Stimulated activated CD4-positive, alpha-beta T cell treated with anti-CD3 and anti-CD28 coated beads, Interleukin-1b, Interleukin-23, amount 100 ng/mL, for 24 hours (primary cell): Measurements from ENCODE around the gene SLC5A11.
"Not testable (repeated sequence)": the region's sequence is repeated elsewhere in the genome, so short reads cannot be mapped to it uniquely, and the experiment has no call there.

Experiments used
- DNase-seq, 4 experiments: peaks; one replicate each; pipeline ENCODE4 v3.0.0-alpha.2; 2020; ENCODE audit warnings: low read depth in 4 of 4, low spot score in 1 of 4

The SLC5A11 gene

GRCh38 chr16:24834459-24835335 lies 11.1 kb upstream of the SLC5A11 start:
- no peak for DNase-seq

- DNase-seq = no peak
Observed at GRCh38 chr16:24836836-24837235, 8.9 kb upstream of the SLC5A11 start.

DNA sequence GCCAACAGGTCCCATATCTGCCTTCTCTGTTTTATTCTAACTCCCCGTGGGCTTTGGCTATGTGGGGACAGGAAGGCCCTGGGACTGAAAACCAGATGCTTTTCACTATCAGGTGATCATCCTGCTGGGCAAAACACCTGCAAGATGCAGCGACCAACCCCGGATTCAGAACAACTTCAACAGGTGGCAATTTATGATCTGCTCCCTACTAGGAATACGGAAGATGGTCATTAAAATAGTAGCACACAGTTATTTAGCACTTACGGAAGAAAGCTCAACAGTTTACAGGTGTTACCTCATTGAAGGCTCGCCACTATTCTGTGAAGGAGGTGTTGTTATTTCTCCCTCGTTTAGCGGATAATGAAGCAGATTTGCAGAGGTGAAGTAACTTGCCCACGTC lies 7.8 kb upstream of the SLC5A11 start:
- no peak for DNase-seq

- no peak for DNase-seq
Observed at GRCh38 chr16:24838554-24839266, 7.1 kb upstream of the SLC5A11 start.

DNA sequence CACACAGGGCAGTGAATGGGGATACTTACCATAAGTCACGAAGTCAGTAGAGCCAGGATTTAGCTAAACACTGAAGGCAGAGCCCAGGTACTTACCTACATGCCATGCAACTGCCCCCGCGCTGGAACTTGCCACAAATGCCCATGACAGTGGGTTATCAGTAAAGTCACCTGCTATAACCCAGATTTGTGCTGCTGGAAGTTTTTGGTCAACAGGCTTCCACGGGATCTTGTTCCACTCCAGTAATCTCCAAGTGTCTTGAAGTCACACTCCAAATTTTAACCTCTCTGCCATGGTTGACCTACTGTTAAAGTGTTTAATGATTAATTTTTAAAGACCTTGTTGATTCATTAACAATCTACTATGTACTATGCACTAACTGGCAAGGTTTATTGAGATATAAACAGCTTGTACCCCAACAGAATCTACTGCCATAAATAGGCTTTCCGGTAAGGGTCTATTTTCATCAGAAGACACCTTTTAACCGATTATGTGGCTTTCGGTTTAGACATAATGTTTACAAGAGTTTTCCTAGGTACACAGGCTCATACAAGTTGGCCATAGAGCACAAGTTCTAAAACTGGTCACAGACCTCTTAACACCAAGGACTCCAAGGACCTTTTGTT lies 6.3 kb upstream of the SLC5A11 start:
- no peak for DNase-seq

DNA sequence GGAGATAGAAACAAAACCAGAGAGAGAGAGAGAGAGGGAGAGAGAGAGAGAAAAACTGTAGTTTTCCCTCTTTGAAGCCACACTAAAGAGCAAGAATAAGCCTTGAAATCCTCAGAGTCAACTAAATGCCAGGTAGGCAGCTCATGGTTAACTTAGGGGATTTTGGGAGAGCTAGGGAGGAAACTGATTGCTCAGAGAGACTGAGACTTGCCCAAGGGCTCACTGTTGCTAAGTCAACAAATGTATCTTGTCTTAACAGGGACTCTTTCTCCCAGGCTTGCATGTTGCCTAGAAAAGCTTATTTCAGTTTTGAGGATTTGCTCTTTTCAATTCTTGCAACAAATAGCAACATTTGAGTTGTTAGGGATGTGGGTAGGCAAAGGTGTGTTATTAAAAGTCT lies 4.5 kb upstream of the SLC5A11 start:
- no peak for DNase-seq

GRCh38 chr16:24844101-24845030 lies 1.4 kb upstream of the SLC5A11 start:
- DNase-seq = no peak

DNA sequence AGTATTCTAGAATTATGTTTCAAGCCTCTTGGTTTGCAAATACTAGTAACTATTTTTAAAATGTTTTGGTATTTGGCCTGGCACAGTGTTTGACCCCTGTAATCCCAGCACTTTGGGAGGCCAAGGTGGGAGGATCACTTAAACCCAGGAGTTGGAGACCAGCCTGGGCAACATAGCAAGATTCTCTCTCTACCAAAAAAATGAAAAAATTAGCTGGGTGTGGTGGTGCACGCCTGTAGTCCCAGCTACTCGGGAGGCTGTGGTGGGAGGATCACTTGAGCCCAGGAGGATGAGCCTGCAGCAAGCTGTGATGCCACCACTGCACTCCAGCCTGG lies 765 bp upstream of the SLC5A11 start:
- DNase-seq = not testable (repeated sequence)

DNA sequence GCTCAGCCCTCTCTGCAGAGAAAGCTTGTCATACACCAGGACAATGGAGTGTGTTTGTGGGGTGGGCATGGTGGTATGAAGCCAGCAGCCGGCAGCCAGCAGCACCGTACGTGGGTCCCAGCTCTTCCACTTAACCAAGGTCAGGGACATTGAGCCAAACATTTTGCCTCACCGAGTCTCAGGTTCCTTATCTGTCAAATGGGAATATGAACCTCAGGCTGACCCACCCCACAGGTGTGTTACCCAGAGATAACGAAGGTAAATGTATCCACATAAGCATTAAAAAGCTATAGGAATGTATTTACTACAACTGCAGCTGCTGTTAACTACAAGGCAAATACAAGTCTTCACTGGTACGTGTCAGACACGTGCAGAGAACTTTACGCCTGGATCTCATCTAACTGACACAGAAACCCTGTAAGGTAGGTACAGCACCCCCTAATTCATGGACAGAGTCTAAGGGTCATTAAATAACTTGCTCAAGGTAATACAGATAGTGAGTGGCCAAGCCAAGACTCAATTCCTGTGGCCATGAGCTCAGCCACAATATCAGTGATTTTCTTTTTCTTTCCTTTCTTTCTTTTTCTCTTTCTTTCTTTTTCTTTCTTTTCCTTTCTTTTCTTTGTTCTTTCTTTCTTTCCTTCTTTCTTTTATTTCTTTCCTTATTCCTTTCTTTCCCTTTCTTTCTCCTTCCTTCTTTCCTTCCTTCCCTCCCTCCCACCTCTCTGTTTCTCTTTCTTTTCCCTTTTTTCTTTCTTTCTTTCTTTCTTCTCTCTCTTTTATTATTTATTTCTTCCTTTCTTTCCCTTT lies 990 bp downstream of the SLC5A11 start:
- DNase-seq = no peak

GRCh38 chr16:24847358-24847664 lies 1.5 kb downstream of the SLC5A11 start:
- no peak for DNase-seq

DNA sequence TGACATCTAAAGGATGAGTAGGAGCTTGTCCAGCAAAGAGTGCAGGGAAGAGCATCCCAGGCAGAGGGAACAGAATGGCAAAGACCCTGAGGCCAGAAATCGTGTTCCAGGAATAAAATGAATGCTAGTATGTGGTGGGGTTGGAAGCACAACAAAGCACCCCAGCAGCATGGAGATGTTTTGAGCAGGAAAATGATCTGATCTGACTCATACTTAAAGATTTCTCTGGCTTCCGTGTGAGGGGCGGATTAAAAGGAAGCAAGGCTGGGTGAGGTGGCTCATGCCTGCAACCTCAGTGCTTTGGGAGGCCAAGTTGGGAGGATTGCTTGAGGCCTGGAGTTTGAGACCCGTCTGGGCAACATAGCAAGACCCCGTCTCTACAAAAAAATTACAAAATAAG lies 2.3 kb downstream of the SLC5A11 start:
- DNase-seq = no peak

DNA sequence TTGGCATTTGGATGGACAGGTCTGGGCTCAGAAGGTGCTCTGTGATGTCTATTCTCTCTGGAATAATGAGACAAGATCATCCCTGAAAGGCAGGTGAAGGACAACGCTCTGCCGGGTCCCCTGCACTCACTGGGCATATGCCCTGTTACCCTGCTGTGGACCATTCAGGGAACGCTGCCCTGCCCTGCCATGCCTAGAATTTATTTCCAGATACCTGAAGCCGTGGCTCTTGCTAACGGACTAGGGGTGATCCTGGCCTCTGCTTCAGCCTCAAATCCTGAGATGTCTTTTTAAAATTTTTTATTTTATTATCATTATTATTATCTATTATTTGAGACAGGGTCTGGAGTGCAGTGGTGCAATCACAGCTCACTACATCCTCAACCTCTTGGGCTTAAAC lies 3.9 kb downstream of the SLC5A11 start:
- no peak for DNase-seq

DNA sequence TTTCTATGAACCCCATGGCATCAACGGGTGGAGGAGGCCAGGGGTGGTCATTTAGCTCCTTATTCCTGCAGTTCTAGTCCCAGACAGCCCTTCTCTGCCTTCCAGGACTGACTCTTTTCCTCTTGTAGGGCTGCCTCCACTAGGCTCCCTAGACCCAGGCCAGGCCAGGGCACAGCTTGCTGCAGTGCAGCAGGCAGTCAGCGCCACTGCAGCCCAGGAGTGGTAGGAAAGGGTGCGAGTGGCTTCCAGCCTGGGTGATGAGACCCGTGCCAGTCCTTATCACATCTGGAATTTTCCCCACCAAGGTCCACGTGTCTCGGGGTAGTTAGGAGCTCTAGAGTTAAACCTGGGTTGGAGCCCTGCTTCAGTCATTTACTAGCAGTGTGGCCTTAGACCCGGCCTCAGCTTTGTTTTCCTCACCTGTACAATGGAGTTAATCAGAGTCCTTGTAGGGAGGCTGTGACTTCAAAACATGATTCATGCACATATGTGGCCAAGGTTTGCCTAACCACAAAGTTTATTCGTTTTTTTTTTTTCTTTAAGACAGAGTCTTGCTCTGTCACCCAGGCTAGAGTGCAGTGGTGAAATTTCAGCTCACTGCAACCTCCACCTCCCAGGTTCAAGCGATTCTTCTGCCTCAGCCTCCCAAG lies 4.7 kb downstream of the SLC5A11 start:
- no peak for DNase-seq

GRCh38 chr16:24851700-24852099 lies 5.9 kb downstream of the SLC5A11 start:
- DNase-seq = no peak

- no peak for DNase-seq
Observed at GRCh38 chr16:24852281-24852721, 6.5 kb downstream of the SLC5A11 start.

DNA sequence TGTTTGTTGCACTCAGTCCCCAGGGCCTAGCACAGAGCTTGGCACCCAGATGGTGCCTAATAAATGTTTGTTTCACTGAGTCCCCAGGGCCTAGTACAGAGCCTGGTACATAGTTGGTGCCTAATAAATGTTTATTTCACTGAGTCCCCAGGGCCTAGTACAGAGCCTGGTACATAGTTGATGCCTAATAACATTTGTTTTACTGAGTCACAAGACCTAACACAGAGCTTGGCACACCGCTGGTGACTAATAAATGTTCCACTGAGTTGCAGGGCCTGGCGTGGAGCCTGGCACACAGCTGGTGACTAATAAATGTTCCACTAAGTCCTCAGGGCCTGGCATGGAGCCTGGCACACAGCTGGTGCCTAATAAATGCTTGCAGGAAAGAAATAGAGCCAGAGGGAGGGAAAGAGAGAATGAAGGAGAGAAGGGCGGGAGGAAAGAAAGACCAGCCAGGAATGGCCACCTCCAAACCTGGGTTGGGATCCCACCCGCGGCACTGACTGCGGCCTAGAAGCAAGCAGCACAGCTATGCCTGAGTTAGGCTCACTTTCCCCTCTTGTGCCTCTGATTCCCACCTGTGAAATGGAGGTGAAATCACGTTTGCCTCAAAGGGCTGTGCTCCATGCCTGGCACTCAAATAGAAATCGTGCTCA lies 7.5 kb downstream of the SLC5A11 start:
- DNase-seq = no peak

DNA sequence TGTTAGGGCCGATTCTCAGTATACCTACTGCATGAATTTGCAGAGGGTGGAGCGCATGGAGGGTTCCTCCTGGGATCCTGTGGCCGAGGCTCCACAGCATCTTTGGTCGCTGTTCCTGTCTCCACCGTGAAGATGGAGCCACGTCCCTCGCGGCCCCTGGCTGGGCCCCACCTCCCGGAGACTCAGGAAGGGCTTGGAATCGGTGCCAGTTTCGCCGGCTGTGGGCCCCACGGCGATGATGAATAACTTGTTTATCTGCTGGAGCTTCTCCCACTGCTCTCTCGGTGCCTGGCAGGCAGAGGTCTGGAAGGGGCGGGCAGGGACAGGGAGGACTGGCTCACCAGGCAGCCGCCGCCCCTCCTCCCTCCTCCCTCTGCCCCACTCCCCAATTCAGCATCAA lies 8.1 kb downstream of the SLC5A11 start:
- no peak for DNase-seq

- DNase-seq = no peak
Observed at GRCh38 chr16:24854607-24855171, 8.9 kb downstream of the SLC5A11 start.

GRCh38 chr16:24855678-24856077 lies 9.9 kb downstream of the SLC5A11 start:
- DNase-seq = no peak
